Measurements from ENCODE around the gene ANKRD40CL. TPM values are rescaled to one million over a fixed set of nuclear protein-coding genes. Genes with fewer than 3 reads are reported as not detected.

Gene ANKRD40CL
- total RNA-seq, 1 experiment from 2014 or later = not detected

- no peak overlapping the region for H2AK5ac ChIP-seq (ENCODE audit: insufficient read length, low read length)
- no peak overlapping the region for H3K56ac ChIP-seq (ENCODE audit: insufficient read length, low read depth, low read length)
- H2BK12ac ChIP-seq (ENCODE audit: insufficient read length, low read depth, low read length) = no peak overlapping the region
- Mint-ChIP-seq H3K27ac (no peak overlapping the region), H3K4me3 (no peak overlapping the region), H3K4me1 (peaks cover 8 to 9% of the 10 kb centered on the region in 2 experiments), H3K36me3 (ENCODE audit: insufficient read depth in 1 of 3, low read depth in 3 of 3) (peaks cover 5 to 11% (median 6%) of the 10 kb centered on the region in 3 experiments; a peak in 6 of 7 replicates), H3K27me3 (ENCODE audit: low read depth) (no peaks in the 10 kb centered on the region), H3K9me3 (no peaks in the 10 kb centered on the region)
- no peak overlapping the region for H3K9ac ChIP-seq (ENCODE audit: extremely low read depth, insufficient read length, low read length)
- H4K8ac ChIP-seq (replicated peaks; ENCODE audit: insufficient read length, low read depth, low read length) = no peak overlapping the region
- H3K23me2 ChIP-seq (ENCODE audit: insufficient read length, low read depth, low read length, poor library complexity, severe bottlenecking) = no peaks in the 10 kb centered on the region
- H3K23ac ChIP-seq (ENCODE audit: insufficient read length, low read depth, low read length) = no peak overlapping the region
- no CpG with 5 or more reads among the region's 5 CpGs for WGBS (ENCODE audit: extremely low coverage, insufficient read length, low lambda C conversion rate)
- no peak overlapping the region for H2BK20ac ChIP-seq (ENCODE audit: low read depth, low read length, poor library complexity, severe bottlenecking)
- no peak overlapping the region for H3K4me2 ChIP-seq (ENCODE audit: insufficient read depth, insufficient read length, low read length)
- H3K79me1 ChIP-seq (ENCODE audit: insufficient read depth, low read depth, low read length, poor library complexity, severe bottlenecking) = no peaks in the 10 kb centered on the region
- no peak overlapping the region for H4K5ac ChIP-seq (ENCODE audit: insufficient read length, low read depth, low read length)
- DNase-seq = no peak
- H2AFZ ChIP-seq (ENCODE audit: low read length) = no peak overlapping the region
- no peak overlapping the region for H3T11ph ChIP-seq (ENCODE audit: low read length)
- no peaks in the 10 kb centered on the region for H4K20me1 ChIP-seq (ENCODE audit: control insufficient read depth, insufficient read depth, insufficient read length)
- H4K91ac ChIP-seq (ENCODE audit: insufficient read length, low read depth, low read length) = no peak overlapping the region
- no peaks in the 10 kb centered on the region for H3K79me2 ChIP-seq (ENCODE audit: insufficient read depth, low read length)
- H2BK15ac ChIP-seq (ENCODE audit: low read depth, low read length) = no peak overlapping the region
- no peaks in the 10 kb centered on the region for H3K4me1 ChIP-seq (ENCODE audit: insufficient read depth, low read length)
- H3K18ac ChIP-seq (ENCODE audit: insufficient read length, low read depth, low read length) = no peak overlapping the region
- no peak overlapping the region for H3K4ac ChIP-seq (ENCODE audit: low read depth, low read length)
- no peak overlapping the region for H2BK120ac ChIP-seq (ENCODE audit: low read depth, low read length, poor library complexity, severe bottlenecking)
- H3K27me3 ChIP-seq (ENCODE audit: insufficient read depth, low read length) = no peaks in the 10 kb centered on the region
- TF ChIP-seq CTCF (conservative IDR thresholded peaks at IDR 0.05) = no peak
- no peak overlapping the region for H3K14ac ChIP-seq (ENCODE audit: insufficient read depth, low read length)
- H3K9me3 ChIP-seq (ENCODE audit: control insufficient read depth, low read depth, low read length) = no peaks in the 10 kb centered on the region
- H2BK5ac ChIP-seq (ENCODE audit: insufficient read length, low read length) = no peak overlapping the region
- H3K27ac ChIP-seq (ENCODE audit: insufficient read length, low read depth, low read length) = no peak overlapping the region
These were observed 8.8 kb downstream of the ANKRD40CL start for GRCh38 chr17:50758524-50758923.

Data from H9 (cell line).